AG04449 (cell line): ENCODE results near the gene RCOR3.
"Not testable (repeated sequence)": the region's sequence is repeated elsewhere in the genome, so short reads cannot be mapped to it uniquely, and the experiment has no call there.

Experiments
- CTCF ChIA-PET: fragments of 350-600 bp; formaldehyde crosslinking; extraction: SDS; loops from one replicate; lab custom pipeline; 2021; ENCODE audit warnings: antibody characterized with exemption; lab: Yijun Ruan, JAX
- POLR2A ChIA-PET: fragments of 400-600, 350-600 bp; formaldehyde crosslinking; extraction: SDS; loops from one replicate; lab custom pipeline; 2020; ENCODE audit warnings: antibody characterized with exemption, inconsistent platforms; lab: Yijun Ruan, JAX
- DNase-seq: peaks from one replicate; pipeline ENCODE4 v3.0.0-alpha.2; 2010; ENCODE audit warnings: low read depth, low spot score
- H3K4me3 ChIP-seq: 2 replicates; pipeline ENCODE4 v1.5.1; 2011; ENCODE audit warnings: low read depth, mild to moderate bottlenecking, control low read depth, low read length
- CTCF ChIP-seq: IDR thresholded peaks from one replicate; pipeline ENCODE4 v1.5.1; 2011; ENCODE audit warnings: mild to moderate bottlenecking, moderate library complexity, low read length, control low read depth, inconsistent platforms; ENCODE audit not compliant: insufficient read depth; ENCODE audit errors: missing control alignments

Gene RCOR3

GRCh38 chr1:211247921-211248320, 11.2 kb upstream of the RCOR3 start:
- CTCF ChIA-PET = interaction anchor here (0.7 to 1.7 kb wide), 2 partner anchors 10 to 76 kb away, joined by 3 to 6 read pairs; no protein-coding TSS in a partner anchor
- DNase-seq = no peak
- POLR2A ChIA-PET = no interaction called here
- TF ChIP-seq CTCF = no peak
- no peak overlapping the region for H3K4me3 ChIP-seq

- DNase-seq, H3K4me3 ChIP-seq, POLR2A ChIA-PET: not testable (repeated sequence)
- CTCF ChIA-PET = interaction anchor here (2.0 kb wide), 1 partner anchor 9 kb away, joined by 5 read pairs; no protein-coding TSS in a partner anchor
These were observed 9.6 kb upstream of the RCOR3 start for GRCh38 chr1:211249611-211250010.

GRCh38 chr1:211257826-211258225, 1.3 kb upstream of the RCOR3 start:
- DNase-seq = no peak
- ChIA-PET CTCF (interaction anchor here (0.9 to 1.8 kb wide), 9 partner anchors 8 to 1114 kb away, joined by 3 to 6 read pairs (median 3); no protein-coding TSS in a partner anchor), POLR2A (interaction anchor here (0.6 to 1.0 kb wide), 3 partner anchors 14 to 884 kb away, joined by 3 to 4 read pairs (median 3); no protein-coding TSS in a partner anchor)
- peak overlapping the region; percentile 93 for H3K4me3 ChIP-seq
- TF ChIP-seq CTCF = no peak

- no peak for DNase-seq
- POLR2A ChIA-PET = interaction anchor here (0.6 to 1.0 kb wide), 4 partner anchors 15 to 884 kb away, joined by 3 to 4 read pairs (median 3); no protein-coding TSS in a partner anchor
These were observed 833 bp upstream of the RCOR3 start for GRCh38 chr1:211258310-211258755.

GRCh38 chr1:211259638-211260126, 516 bp downstream of the RCOR3 start:
- peak overlapping the region; percentile 93 for H3K4me3 ChIP-seq
- no peak for DNase-seq
- CTCF ChIA-PET = no interaction called here
- POLR2A ChIA-PET = no interaction called here
- no peak for TF ChIP-seq CTCF

More at GRCh38 chr1:211258310-211258755, 833 bp upstream of the RCOR3 start:
- TF ChIP-seq CTCF = peak; percentile 29
- CTCF ChIA-PET = interaction anchor here (0.9 to 1.8 kb wide), 9 partner anchors 8 to 1115 kb away, joined by 3 to 6 read pairs (median 3); no protein-coding TSS in a partner anchor
- H3K4me3 ChIP-seq = peak overlapping the region; percentile 93

GRCh38 chr1:211260141-211261107, 1.3 kb downstream of the RCOR3 start:
- CTCF ChIA-PET = no interaction called here
- peak overlapping the region; percentile 93 for H3K4me3 ChIP-seq

More at GRCh38 chr1:211260141-211261107, 1.3 kb downstream of the RCOR3 start:
- no peak for TF ChIP-seq CTCF
- POLR2A ChIA-PET = no interaction called here
- no peak for DNase-seq
